Measurements from ENCODE around the gene BARHL2.

BARHL2 gene

DNA sequence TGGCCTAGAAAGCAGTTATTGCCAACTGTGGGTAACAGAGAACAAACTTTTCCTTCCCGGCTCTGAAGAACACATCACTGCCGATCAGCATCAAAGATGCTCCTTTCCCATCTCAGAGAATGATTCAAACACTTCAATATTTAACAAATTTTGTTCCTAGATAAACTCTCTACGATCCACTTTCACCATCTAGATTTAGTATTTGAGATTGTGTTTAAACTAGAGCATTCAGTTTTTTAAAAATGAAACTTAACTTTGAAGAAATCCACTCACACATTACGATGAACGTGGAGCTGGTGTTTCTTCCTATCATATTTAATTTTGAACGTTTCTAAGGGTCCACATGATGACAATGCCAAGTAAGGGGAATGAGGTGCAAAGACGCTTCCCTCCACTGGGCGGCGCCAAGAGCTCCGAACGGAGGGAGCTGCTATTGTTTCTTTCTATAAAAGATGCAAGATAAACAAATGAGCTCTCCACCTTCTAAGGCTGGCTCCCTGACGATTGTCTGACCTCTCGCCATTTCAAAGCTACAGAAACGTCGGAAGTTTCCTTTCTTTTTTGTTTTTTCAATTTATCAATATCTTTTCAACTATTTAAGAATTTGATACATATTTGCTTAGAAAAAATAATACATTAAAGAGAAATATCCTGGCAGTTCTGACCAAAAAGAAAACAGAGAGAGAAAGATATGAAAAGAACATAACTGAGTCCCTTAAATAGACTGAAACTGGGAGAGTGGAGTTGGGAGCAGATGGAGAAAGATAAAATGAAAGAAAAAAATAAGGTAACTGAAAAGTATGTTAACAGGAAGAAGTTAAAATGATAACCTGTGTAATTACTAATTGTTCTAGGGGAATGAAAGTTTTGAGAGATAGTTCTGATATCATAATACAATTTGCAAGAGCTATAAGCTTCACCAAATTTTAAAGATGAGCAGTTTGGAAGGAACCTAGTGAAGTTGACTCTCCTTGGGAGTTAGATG is 4.4 kb upstream of the BARHL2 start:
- in situ Hi-C loops (cut with MboI; ENCODE audit: low pct_unique_long_range_greater_than_20kb, low sequenced_read_pairs, unreplicated experiment): loop anchor here (10.0 to 25.0 kb wide), 2 partner anchors 113 to 441 kb away; no protein-coding TSS in a partner anchor
- TF ChIP-seq, protein P1, sequence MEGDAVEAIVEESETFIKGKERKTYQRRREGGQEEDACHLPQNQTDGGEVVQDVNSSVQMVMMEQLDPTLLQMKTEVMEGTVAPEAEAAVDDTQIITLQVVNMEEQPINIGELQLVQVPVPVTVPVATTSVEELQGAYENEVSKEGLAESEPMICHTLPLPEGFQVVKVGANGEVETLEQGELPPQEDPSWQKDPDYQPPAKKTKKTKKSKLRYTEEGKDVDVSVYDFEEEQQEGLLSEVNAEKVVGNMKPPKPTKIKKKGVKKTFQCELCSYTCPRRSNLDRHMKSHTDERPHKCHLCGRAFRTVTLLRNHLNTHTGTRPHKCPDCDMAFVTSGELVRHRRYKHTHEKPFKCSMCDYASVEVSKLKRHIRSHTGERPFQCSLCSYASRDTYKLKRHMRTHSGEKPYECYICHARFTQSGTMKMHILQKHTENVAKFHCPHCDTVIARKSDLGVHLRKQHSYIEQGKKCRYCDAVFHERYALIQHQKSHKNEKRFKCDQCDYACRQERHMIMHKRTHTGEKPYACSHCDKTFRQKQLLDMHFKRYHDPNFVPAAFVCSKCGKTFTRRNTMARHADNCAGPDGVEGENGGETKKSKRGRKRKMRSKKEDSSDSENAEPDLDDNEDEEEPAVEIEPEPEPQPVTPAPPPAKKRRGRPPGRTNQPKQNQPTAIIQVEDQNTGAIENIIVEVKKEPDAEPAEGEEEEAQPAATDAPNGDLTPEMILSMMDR (IDR thresholded peaks at IDR 0.05; ENCODE audit: extremely low read depth, insufficient read depth, missing control alignments): peak; percentile 86
- peak; percentile 81 for DNase-seq (ENCODE audit: low spot score)

DNA sequence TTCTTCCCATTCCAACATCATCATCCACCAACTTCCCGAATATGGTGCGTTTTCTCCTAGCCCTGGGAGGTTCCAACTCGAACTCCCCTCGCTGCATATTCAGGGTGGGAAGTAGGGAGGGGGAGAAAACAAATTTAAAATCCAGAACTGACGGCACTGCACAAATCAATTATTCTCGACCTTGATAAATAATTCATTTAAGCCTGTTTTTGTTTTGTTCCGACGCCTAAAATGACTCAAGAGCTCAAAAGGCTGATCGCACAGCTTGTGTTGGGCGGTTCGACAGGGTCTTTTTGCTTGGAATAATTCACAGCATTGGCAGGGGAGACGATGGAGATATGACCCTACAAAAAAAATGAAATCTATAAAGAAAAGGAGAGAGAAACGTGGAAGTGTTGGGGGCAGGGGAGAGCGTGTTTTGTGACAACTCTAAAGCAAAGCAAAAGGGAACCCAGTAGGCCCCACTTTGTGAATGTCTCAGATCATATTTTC is 3.1 kb upstream of the BARHL2 start:
- DNase-seq (ENCODE audit: low spot score): peak; percentile 15
- TF ChIP-seq, protein P1 (IDR thresholded peaks at IDR 0.05; ENCODE audit: extremely low read depth, insufficient read depth, missing control alignments): no peak
- in situ Hi-C loops (cut with MboI; ENCODE audit: low pct_unique_long_range_greater_than_20kb, low sequenced_read_pairs, unreplicated experiment): loop anchor here (10.0 to 25.0 kb wide), 2 partner anchors 115 to 442 kb away; no protein-coding TSS in a partner anchor

DNA sequence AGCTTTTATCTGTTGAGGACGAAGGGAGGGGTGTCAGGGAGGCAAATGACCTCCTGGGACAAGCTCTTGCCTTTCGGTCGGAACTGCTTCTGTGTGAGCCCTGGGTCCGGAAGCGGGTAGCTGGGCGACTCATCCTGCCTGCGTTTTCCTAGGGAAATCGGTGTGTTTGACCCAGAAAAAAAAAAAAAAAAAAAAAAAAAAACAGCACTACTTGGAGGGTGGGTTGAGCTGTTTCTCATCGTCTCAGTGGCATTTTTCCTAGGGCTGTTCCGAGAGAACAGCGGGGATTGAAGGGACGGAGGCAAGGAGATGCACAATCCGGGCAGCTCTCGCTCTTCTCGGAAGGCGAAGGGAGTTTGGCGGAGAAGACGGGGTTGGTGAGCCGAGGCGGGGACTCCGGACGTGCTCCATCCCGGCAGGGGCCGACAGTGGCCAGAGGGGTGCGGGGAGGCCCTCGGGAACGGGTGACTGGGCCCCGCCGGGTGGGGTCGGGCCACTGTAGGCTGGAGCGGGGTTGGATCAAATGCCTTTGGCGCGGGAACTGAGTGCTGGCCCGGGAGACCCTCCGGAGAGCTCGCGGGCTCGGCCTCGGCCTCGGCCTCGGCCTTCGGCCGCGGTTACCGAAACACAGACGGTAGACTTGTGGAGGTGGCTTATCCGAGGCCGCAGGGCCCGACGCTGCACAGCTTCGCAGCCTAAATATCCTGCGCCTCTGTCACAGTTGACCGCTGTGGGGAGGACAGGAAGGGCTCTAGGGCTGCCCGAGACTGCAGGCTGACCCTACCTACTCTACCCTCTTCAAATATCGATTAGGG is 2.4 kb upstream of the BARHL2 start:
- in situ Hi-C loops (cut with MboI; ENCODE audit: low pct_unique_long_range_greater_than_20kb, low sequenced_read_pairs, unreplicated experiment): loop anchor here (10.0 to 25.0 kb wide), 2 partner anchors 115 to 443 kb away; no protein-coding TSS in a partner anchor
- peak; percentile 36 for DNase-seq (ENCODE audit: low spot score)
- TF ChIP-seq, protein P1 (IDR thresholded peaks at IDR 0.05; ENCODE audit: extremely low read depth, insufficient read depth, missing control alignments): no peak

DNA sequence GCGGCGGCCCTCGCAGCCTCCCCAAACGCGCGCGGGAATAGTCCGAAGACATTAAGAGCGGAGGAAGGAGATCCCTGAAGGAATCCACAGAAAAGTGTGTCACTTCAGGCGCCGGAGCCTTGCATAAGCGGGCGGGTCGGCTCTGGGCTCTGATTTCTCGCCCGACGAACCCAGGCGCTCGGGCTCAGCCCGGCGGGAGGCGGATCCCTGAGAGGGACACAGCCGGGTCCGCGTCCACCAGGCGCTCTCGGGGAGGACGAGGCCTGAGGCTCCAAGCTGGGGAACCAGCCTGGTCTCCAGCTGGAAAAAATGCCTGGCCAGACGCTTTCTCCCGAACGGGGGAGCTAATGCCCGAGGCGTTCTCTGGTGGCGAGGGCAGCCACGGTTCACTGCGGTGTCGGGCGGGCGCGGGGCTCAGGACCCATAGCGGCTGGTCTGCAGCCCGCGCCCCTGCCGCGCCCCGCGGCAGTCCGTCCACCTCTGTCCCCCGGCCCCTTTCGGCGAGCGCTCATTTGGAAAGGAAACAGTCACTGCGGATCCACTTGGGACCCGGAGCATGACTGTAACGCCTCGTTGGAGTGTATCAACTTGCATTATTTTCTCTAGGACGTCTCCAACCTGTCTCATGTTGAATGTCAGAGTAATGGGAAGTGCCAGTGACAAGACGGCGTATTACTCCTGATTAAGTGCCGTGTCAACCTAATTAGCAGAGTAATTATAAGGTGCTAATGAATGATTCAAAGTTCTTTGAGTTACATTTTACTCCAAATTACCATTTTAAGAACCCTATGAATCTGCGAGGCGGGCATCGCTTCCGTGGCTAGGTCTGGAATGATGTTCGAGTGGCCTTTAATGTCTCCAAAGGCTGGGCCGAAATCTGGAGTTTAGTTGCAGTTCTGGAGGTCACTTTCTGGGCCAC is 1.6 kb upstream of the BARHL2 start:
- peak; percentile 40 for DNase-seq (ENCODE audit: low spot score)
- in situ Hi-C loops (cut with MboI; ENCODE audit: low pct_unique_long_range_greater_than_20kb, low sequenced_read_pairs, unreplicated experiment): loop anchor here (25.0 kb wide), 1 partner anchor 444 kb away; no protein-coding TSS in a partner anchor
- TF ChIP-seq, protein P1 (IDR thresholded peaks at IDR 0.05; ENCODE audit: extremely low read depth, insufficient read depth, missing control alignments): no peak

DNA sequence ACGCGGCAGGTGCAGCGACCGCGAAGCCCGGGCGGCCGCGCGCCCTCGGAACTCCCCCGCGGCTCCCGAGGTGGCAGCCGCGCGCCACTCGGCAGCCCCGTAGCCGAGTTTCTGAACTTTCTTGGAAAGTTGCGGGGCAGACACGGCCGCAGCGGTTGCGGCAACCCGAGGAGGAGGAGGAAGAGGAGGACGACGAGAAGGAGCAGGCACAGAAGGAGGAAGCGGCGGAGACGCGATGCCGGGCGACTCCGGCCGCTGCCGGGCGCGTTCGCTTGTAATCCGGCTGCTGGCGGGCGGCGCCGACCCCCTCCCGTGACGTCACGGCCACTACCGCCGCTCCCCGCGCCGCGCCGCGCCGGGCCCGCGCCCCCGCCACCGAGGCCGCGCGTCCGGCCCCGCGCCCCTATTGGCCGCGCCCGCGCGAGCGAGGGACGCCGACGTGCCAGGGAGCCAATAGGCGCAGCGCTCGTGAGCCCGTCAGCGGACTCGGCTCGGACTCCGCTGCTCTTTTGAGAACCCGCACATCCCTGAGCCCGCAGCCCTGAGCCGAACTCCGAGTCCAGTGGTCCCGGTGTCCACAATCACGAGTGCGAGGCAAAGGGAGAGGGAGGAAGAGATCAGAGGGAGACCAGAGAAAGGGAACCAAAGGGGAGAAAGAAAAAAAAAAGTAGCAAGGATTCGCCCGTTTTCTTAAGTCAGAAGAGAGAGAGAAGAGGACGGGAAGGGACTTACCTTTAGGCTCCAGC is 736 bp upstream of the BARHL2 start:
- DNase-seq (ENCODE audit: low spot score): peak; percentile 32
- TF ChIP-seq, protein P1 (IDR thresholded peaks at IDR 0.05; ENCODE audit: extremely low read depth, insufficient read depth, missing control alignments): no peak
- in situ Hi-C loops (cut with MboI; ENCODE audit: low pct_unique_long_range_greater_than_20kb, low sequenced_read_pairs, unreplicated experiment): loop anchor here (25.0 kb wide), 1 partner anchor 444 kb away; no protein-coding TSS in a partner anchor

Data from GM13977 (cell line).